COLO668 (cell line): ENCODE measurements around the gene PNLIPRP3.

Experiments
- DNase-seq: peaks from one replicate; lab custom pipeline; 2025; ENCODE audit not compliant: unreplicated experiment; lab: John Stamatoyannopoulos, UW

Gene PNLIPRP3

GRCh38 chr10:116450861-116451260 lies 23.2 kb downstream of the PNLIPRP3 start:
- no peak for DNase-seq

DNA sequence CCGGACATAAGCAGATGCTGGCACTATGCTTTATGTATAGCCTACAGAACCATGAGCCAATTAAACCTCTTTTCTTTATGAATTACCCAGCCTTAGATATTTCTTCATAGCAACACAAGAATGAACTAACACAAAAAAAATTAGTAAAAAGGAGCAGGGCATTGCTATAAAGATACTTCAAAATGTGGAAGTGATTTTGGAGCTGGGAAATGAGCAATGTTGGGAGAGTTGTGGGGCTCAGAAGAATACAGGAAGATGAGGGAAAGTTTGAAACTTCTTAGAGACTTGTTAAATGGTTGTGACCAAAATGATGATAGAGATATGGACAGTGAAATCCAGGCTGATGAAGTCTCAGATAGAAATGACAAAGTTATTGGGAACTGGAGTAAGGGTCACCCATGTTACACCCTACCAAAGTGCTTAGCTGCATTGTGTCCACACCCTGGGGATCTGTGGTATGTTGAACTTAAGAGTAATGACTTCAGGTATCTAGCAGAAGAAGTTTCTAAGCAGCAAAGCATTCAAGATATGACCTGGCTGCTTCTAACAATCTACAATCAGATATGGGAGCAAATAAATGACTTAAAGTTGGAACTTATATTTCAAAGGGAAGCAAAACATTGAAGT lies 24.2 kb downstream of the PNLIPRP3 start:
- DNase-seq = no peak

DNA sequence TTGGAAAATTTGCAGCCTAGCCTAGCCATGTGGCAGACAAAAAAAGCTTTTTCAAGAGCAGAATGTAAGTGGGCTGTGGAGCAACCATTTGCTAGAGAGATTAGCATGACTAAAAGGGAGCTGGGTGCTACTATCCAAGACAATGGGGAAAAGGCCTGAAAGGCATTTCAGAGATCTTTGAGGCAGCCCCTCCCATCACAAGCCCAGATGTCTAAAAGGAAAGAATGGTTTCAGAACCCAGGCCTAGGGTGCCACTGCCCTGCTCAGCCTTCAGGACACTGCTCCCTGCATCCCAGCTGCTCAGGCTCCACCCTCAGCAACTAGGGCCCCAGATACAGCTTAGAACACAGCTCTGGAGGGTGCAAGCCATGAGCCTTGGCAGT lies 24.7 kb downstream of the PNLIPRP3 start:
- DNase-seq = no peak

DNA sequence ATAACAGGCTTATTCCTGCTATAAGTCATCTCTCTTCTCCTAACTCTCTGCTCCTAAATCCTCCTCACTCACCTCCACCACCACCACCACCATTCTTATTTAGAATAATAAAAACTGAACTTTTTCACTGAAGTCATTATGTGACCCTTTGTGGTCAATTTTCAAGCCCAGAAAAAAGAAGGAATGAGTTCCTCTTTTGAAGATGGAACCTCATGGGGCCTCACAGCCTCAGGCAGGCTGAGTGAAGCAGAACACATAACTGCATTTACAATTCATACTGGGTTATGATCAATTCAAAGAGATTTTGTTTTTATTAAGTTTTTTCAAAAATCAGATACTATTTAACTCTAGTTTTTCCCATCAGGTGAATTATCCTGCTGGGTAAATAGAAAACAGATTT lies 29.8 kb downstream of the PNLIPRP3 start:
- DNase-seq = no peak

DNA sequence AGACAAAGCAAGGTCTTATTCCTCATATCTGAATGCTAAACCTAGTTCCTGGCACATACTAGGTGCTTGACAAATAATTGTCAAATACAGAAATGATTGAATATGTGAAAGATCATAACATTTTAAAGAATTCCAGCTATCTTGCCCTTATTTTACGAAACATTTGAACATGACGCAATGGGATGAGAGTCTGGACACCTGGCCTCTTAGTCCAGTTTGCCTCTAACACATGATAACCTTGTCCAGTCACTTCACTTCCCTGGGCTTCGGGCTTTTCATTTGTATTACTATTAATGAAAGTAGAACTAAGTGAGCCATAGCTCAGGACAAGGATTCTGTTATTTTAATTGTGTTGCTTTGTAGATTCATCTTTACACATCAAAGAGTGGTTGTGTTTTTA lies 32.6 kb downstream of the PNLIPRP3 start:
- no peak for DNase-seq

GRCh38 chr10:116461680-116462079 lies 34.0 kb downstream of the PNLIPRP3 start:
- DNase-seq = no peak

GRCh38 chr10:116464257-116464656 lies 36.6 kb downstream of the PNLIPRP3 start:
- no peak for DNase-seq

GRCh38 chr10:116465546-116465945 lies 37.9 kb downstream of the PNLIPRP3 start:
- no peak for DNase-seq

GRCh38 chr10:116466715-116467422 lies 39.2 kb downstream of the PNLIPRP3 start:
- DNase-seq = no peak

- no peak for DNase-seq
Measured at GRCh38 chr10:116469437-116469836, 41.8 kb downstream of the PNLIPRP3 start.

DNA sequence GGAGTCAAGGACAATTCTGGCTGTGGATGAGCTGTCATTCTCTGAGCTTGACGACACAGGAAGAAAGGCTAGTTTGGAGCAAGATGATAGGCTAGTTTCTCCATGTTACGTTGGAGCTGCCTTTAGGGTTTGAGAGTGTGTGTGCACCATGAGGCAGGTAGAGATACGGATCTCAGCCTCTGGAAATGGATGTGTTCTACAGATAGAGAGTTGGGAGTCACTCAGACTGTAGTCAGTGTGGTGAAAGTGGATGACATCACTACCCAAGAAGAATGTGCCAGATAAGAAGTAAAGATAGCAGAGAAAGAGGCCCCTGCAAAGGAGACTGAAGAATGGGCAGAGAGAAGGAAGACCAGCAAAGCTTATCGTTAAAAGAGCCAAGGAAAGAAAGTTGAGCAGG lies 42.4 kb downstream of the PNLIPRP3 start:
- DNase-seq = no peak

DNA sequence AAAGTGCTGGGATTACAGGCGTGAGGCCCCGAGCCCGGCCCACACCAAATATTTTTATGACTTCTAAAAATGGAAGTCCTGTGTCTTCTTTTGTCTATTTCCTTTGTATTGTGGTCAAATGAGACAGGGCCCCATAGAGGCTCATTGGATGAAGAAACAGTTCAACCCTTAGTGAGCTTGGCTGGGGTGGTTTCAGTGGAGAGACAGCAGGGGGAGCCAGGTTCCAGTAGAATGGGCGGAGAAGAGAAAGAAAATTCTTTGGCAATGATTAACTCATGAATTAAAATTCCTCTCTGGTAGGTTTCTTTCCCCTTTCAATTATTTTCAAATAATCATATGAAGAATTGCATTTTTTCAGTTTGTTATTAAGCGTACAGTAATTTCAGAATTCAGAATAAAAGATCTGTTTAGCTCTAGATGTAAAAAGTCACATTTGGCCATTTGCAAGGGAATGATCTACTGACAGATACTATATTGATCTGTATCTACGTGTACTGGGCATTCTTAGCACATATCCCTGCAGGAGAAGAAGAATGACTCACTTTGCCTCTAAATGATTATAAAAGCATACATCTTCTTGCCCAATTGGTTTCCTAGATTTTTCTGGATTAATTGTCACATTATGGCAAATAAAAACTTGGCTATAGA lies 43.2 kb downstream of the PNLIPRP3 start:
- DNase-seq = no peak

GRCh38 chr10:116472891-116473290 lies 45.2 kb downstream of the PNLIPRP3 start:
- no peak for DNase-seq

DNA sequence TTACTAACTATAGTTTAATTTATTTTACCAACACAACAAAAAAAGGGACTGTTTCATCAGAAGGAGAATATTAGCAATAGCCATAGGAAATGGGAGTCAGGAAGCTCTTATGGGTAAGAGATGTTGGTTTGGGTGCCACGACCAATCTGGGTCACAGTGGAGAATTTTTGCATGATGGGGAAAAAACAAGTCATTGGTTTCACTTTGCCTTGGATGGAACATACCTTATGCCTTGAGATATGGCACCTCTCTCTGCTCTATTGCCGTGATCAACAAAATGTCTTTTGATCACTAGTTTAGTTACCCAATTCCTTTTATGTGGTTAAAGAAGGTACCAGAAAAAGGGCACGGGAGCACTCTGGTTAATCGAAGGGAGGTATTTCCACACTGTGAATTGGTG lies 48.2 kb downstream of the PNLIPRP3 start:
- DNase-seq = no peak

DNA sequence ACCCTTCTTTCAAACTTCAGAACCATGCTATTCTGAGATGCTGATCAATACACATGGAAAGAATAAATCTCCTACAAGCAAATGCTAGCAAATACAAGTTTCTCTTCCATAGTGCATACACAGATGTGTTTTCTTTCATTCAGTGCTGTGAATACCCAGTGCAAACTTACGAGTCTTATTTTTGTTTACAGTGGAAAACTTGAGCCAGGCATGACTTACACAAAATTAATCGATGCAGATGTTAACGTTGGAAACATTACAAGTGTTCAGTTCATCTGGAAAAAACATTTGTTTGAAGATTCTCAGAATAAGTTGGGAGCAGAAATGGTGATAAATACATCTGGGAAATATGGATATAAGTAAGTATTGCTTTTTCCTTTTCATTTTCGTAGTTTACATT lies 48.8 kb downstream of the PNLIPRP3 start:
- no peak for DNase-seq

DNA sequence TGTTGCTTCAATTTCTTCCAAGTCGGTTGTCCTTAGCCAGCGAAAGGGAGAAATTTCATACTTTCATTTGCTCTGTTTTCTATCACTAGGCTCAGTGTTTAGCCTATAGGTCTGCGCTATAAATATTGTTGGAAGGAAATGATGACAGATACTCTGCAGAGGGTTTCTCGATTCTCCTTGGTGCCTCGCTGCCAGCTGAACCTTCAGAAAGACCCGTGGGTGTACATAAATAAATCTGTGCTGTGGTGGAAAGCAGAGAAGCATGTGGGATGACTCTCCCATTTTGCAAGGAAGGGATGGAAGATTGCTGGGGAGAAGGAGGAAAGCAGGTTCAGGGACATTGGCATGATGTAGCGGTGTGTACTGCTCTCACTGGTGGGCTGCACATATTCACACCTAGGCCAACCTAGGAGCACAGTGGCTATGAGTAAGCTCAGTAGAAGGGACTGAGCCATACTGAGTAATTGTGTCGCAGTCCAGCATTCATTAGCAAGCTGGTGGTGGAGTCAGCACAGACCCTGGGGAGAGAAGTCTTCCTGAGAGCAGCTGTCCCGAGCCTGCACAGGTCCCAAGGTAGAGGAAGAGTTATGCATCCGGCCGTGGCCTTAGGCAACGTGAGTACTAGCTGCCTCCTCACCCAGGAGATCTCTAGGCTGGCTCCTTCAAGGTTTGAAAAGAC lies 50.5 kb downstream of the PNLIPRP3 start:
- DNase-seq = no peak

DNA sequence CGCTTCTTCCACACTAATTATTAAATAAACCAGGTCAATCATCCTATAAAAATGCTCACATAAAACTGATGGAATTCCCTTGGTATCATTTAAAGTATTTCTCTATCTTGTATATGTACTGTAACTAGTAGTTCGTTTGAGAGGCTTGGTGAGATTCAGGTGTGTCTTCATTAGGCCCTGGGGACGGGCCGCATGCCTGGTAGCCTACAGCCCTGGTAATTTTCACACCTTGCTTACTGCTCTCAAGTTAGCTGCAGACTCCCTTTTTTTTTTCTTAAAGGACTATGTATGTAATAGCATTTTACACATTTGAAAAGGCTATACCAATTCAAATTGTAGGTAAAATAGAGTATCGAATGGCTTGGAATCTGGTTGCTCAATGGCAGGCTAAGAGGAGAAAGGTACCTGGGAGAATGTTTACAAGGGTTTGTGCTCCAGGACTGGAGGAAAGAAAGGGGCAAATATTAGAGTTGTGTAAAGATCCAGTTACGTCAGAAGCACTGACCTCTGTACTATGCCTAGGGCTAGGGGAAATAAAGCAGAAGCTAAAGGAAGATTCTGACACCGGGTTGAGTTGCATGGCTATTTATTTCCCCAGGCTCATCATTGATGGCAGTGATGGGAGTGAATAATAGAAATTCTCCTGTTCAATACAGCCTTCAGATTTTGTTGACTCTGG lies 59.3 kb downstream of the PNLIPRP3 start:
- DNase-seq = no peak

- no peak for DNase-seq
Measured at GRCh38 chr10:116487522-116488430, 60.1 kb downstream of the PNLIPRP3 start.

DNA sequence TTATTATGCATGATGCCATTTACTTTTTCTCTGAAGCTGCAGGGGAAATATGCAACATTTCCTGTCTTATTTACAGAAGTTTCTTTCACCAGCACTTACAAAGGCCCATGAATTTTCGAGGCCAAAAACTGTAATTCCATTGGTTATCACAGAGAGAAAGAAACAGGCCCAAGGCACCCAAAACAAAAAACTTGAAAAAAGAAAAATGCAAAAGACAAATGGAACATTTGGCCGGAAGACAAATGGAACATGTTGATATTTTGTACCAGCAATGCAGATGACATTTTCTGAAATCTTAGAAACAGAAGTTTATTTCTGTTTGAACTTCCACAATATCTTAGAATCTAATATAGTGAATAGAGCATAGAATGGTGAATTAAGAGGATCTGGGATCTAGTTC lies 61.8 kb downstream of the PNLIPRP3 start:
- no peak for DNase-seq

DNA sequence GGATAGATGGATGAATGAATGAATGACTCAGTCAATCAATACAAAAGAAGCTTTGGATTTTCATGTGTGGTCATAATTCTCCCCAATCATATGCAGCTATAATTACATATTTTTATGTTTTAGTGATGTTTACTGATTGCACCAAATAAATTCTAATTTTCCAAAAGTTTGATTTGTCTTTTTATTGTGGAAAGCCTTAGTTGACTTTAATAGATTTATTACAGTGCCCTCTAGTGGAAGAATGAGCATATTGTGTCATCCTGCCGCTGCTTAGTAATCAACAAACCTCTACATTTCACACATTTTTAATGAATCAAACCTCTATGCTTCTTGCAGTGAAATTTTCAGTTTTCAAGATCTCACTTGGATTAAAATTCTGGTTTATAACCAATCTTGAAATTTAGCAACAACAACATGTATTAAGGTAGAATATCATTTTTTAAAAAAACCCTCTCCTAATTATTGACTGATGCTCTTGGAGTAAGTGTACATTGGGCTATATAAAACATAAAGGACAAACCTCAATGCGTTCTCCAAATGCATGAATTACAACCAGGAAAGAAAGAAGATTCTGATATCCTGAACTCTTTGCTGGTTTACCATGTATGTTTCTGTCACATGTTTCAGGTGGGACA lies 62.5 kb downstream of the PNLIPRP3 start:
- DNase-seq = no peak
